HCT116 (cell line): ENCODE data around the gene SERTAD4. TPM values are rescaled to one million over a fixed set of nuclear protein-coding genes. Genes with fewer than 3 reads are reported as not detected.

Experiments
- ATAC-seq: fragments of 200-7000 bp; cut with Tn5 transposase; 2 replicates; pipeline ENCODE4 v1.9.1; 2020; ENCODE audit warnings: mild to moderate bottlenecking, moderate library complexity
- BruUV-seq: library from RNA; stranded (reverse); fragments of 400-500 nt; replicated peaks from 2 replicates; lab custom pipeline; 2021; lab: Mats Ljungman, UMichigan
- CTCF ChIA-PET: fragments of 300-600 bp; sonication (Branson Sonifier 250); formaldehyde crosslinking; loops from one replicate; lab custom pipeline; 2021; ENCODE audit warnings: antibody characterized with exemption; lab: Charles Lee
- POLR2A ChIA-PET: fragments of 300-600, 350-600 bp; sonication (Branson Sonifier 250); formaldehyde crosslinking; loops from one replicate; lab custom pipeline; 2021; ENCODE audit warnings: antibody characterized with exemption; lab: Charles Lee
- RAD21 ChIA-PET, 2 experiments: fragments of 300-600 bp; sonication (Branson Sonifier 250); formaldehyde crosslinking; loops; one replicate each; lab custom pipeline; 2023; ENCODE audit warnings: low total read pairs in 2 of 2; ENCODE audit not compliant: uncharacterized antibody in 2 of 2, unreplicated experiment in 2 of 2, low non-redundant PET in 1 of 2; lab: Charles Lee
- DNase-seq: peaks from one replicate; pipeline ENCODE4 v3.0.0-alpha.2; 2010; ENCODE audit warnings: low read depth, low spot score
- H2AFZ ChIP-seq: fragments of 200-600 bp; shearing (Covaris generic), sonication (generic); 2 replicates; pipeline ENCODE4 v1.6.1; 2017; ENCODE audit warnings: low read depth, mixed run types, mixed read lengths, antibody characterized with exemption, low read length; ENCODE audit not compliant: poor library complexity, severe bottlenecking
- H3K27ac ChIP-seq: 2 replicates; pipeline ENCODE4 v1.5.1; 2012; ENCODE audit warnings: low read depth, low read length
- H3K27me3 ChIP-seq: fragments of 200-600 bp; sonication (generic); 2 replicates; pipeline ENCODE4 v1.6.1; 2016; ENCODE audit warnings: mixed run types, low read length, mixed read lengths; ENCODE audit not compliant: insufficient read depth
- H3K36me3 ChIP-seq, 2 experiments: fragments of 200-500 bp in 1 of 2; fragments of 200-600 bp in 1 of 2; sonication (Bioruptor generic) in 1 of 2; sonication (generic) in 1 of 2; 2 replicates each; pipeline versions ENCODE4 v1.5.1 to v1.6.1; 2014 to 2016; ENCODE audit warnings: low read length in 2 of 2, inconsistent platforms in 1 of 2, mixed read lengths in 1 of 2, mixed run types in 1 of 2; ENCODE audit not compliant: insufficient read depth in 2 of 2, control insufficient read depth in 1 of 2
- H3K4me1 ChIP-seq, 2 experiments: fragments of 200-600 bp in 1 of 2; sonication (generic) in 1 of 2; 2 replicates each; pipeline versions ENCODE4 v1.5.1 to v1.6.1; 2012 to 2017; ENCODE audit warnings: low read length in 2 of 2, inconsistent platforms in 1 of 2, mild to moderate bottlenecking in 1 of 2, mixed read lengths in 1 of 2, mixed run types in 1 of 2, moderate library complexity in 1 of 2; ENCODE audit not compliant: insufficient read depth in 2 of 2, control insufficient read depth in 1 of 2
- H3K4me2 ChIP-seq: fragments of 200-600 bp; sonication (generic); 2 replicates; pipeline ENCODE4 v1.6.1; 2017; ENCODE audit warnings: mixed run types, low read length, mixed read lengths
- H3K4me3 ChIP-seq, 2 experiments: fragments of 200-600 bp in 1 of 2; sonication (generic) in 1 of 2; replicated peaks in 1 of 2; 2 replicates each; pipeline ENCODE4 v1.5.1; 2011 to 2016; ENCODE audit warnings: low read length in 2 of 2, control low read depth in 1 of 2, low read depth in 1 of 2, mild to moderate bottlenecking in 1 of 2, mixed read lengths in 1 of 2, mixed run types in 1 of 2
- H3K79me2 ChIP-seq: fragments of 200-600 bp; sonication (generic); 2 replicates; pipeline ENCODE4 v1.6.1; 2017; ENCODE audit warnings: mild to moderate bottlenecking, mixed run types, low read length, moderate library complexity, mixed read lengths; ENCODE audit not compliant: insufficient read depth
- H3K9ac ChIP-seq: fragments of 200-600 bp; sonication (generic); 2 replicates; pipeline ENCODE4 v1.6.1; 2016; ENCODE audit warnings: low read length, mixed read lengths
- H3K9me2 ChIP-seq: fragments of 200-600 bp; sonication (generic), shearing (Covaris generic); 2 replicates; pipeline ENCODE4 v1.6.1; 2017; ENCODE audit warnings: mixed run types, mild to moderate bottlenecking, moderate library complexity; ENCODE audit not compliant: insufficient read depth
- H3K9me3 ChIP-seq, 2 experiments: fragments of 200-500 bp in 1 of 2; fragments of 200-600 bp in 1 of 2; sonication (Bioruptor generic) in 1 of 2; sonication (generic) in 1 of 2; 2 replicates each; pipeline ENCODE4 v1.6.1; 2014 to 2017; ENCODE audit warnings: low read length in 2 of 2, mixed read lengths in 2 of 2, inconsistent platforms in 1 of 2, low read depth in 1 of 2, mild to moderate bottlenecking in 1 of 2, mixed run types in 1 of 2, moderate library complexity in 1 of 2; ENCODE audit not compliant: control insufficient read depth in 1 of 2, insufficient read depth in 1 of 2
- H4K20me1 ChIP-seq: fragments of 200-600 bp; sonication (generic), shearing (Covaris generic); 2 replicates; pipeline ENCODE4 v1.6.1; 2017; ENCODE audit warnings: mixed run types, mild to moderate bottlenecking, moderate library complexity; ENCODE audit not compliant: insufficient read depth
- ATF3 ChIP-seq: IDR thresholded peaks from 2 replicates; pipeline ENCODE4 v1.6.1; 2012
- CBX3 ChIP-seq: IDR thresholded peaks from 2 replicates; pipeline ENCODE4 v1.6.1; 2012; ENCODE audit warnings: low read depth
- CTCF ChIP-seq, 3 experiments: fragments of 200-600 bp in 1 of 3; sonication (generic) in 1 of 3; IDR thresholded peaks in 2 of 3; conservative IDR thresholded peaks in 1 of 3; 2 replicates each; pipeline ENCODE4 v1.5.1; 2012 to 2017; ENCODE audit warnings: low read depth in 2 of 3, low read length in 2 of 3, antibody characterized with exemption in 1 of 3, borderline replicate concordance in 1 of 3, control low read depth in 1 of 3, mild to moderate bottlenecking in 1 of 3, mixed read lengths in 1 of 3, mixed run types in 1 of 3, moderate library complexity in 1 of 3; ENCODE audit not compliant: insufficient read depth in 1 of 3
- ELF1 ChIP-seq: IDR thresholded peaks from 2 replicates; pipeline ENCODE4 v1.6.1; 2012; ENCODE audit warnings: low read depth, borderline replicate concordance
- EZH2 ChIP-seq: fragments of 200-600 bp; sonication (generic); IDR thresholded peaks from 2 replicates; pipeline ENCODE4 v1.6.1; 2017; ENCODE audit warnings: antibody characterized with exemption, mixed run types
- EZH2phosphoT487 ChIP-seq: fragments of 200-600 bp; IDR thresholded peaks from 2 replicates; pipeline ENCODE4 v1.6.1; 2018; ENCODE audit warnings: antibody characterized with exemption, borderline replicate concordance
- FOSL1 ChIP-seq: IDR thresholded peaks from 2 replicates; pipeline ENCODE4 v1.6.1; 2012; ENCODE audit warnings: low read depth
- JUND ChIP-seq: IDR thresholded peaks from 2 replicates; pipeline ENCODE4 v1.6.1; 2012
- POLR2A ChIP-seq: IDR thresholded peaks from 2 replicates; pipeline ENCODE4 v1.7.0; 2011; ENCODE audit warnings: borderline replicate concordance; ENCODE audit not compliant: insufficient read depth, insufficient read length; ENCODE audit errors: extremely low read depth
- RAD21 ChIP-seq: IDR thresholded peaks from 2 replicates; pipeline ENCODE4 v1.6.1; 2012; ENCODE audit warnings: low read depth, mild to moderate bottlenecking
- REST ChIP-seq: IDR thresholded peaks from 2 replicates; pipeline ENCODE4 v1.6.1; 2012; ENCODE audit warnings: low read depth
- SIN3A ChIP-seq: IDR thresholded peaks from 2 replicates; pipeline ENCODE4 v1.6.1; 2012; ENCODE audit warnings: low read depth
- SRF ChIP-seq: IDR thresholded peaks from 2 replicates; pipeline ENCODE4 v1.6.1; 2012; ENCODE audit warnings: low read depth
- YY1 ChIP-seq: IDR thresholded peaks from 2 replicates; pipeline ENCODE4 v1.6.1; 2011; ENCODE audit warnings: low read length, low read depth, moderate library complexity, mild to moderate bottlenecking; ENCODE audit not compliant: insufficient replicate concordance; ENCODE audit errors: extremely low read depth
- ZNF274 ChIP-seq: fragments of 200-500 bp; sonication (Bioruptor generic); IDR thresholded peaks from 2 replicates; pipeline ENCODE4 v1.6.1; 2014; ENCODE audit warnings: mild to moderate bottlenecking, low read depth, low read length, inconsistent platforms
- intact Hi-C: fragments of 100-400 bp; cut with micrococcal nuclease; formaldehyde crosslinking; loops from 2 replicates; pipeline ENCODE4 v1.10.0; 2022
- total RNA-seq: library from RNA; stranded (reverse); gene quantifications from one replicate; pipeline ENCODE4 v1.2.1, GENCODE V29; 2021; ENCODE audit not compliant: unreplicated experiment

Gene SERTAD4
- total RNA-seq, 1 experiment from 2014 or later: 0.07 TPM

GRCh38 chr1:210236386-210236839 is 3.8 kb downstream of the SERTAD4 start:
- H3K4me2 ChIP-seq: no peak overlapping the region
- no peaks in the 10 kb centered on the region for H3K9me2 ChIP-seq
- RAD21 ChIA-PET: no interaction called here
- intact Hi-C loops: no loop called here
- POLR2A ChIA-PET: no interaction called here
- no peaks in the 10 kb centered on the region for H3K36me3 ChIP-seq
- no peak overlapping the region for H3K9ac ChIP-seq
- no peak overlapping the region for H3K4me3 ChIP-seq
- no peak overlapping the region for H3K27ac ChIP-seq
- DNase-seq (no peak), ATAC-seq (no peak)
- no peaks in the 10 kb centered on the region for H3K9me3 ChIP-seq
- peaks cover 33% of the 10 kb centered on the region for H3K27me3 ChIP-seq
- TF ChIP-seq EZH2phosphoT487: no peak
- no peak for TF ChIP-seq POLR2A
- TF ChIP-seq FOSL1: no peak
- no peak for TF ChIP-seq EZH2
- TF ChIP-seq ATF3: no peak
- no peak for TF ChIP-seq CTCF (IDR thresholded peaks at IDR 0.05 in 2 of 3, conservative IDR thresholded peaks at IDR 0.05 in 1 of 3; ENCODE audit: borderline replicate concordance in 1 of 3, insufficient read depth in 1 of 3, low read depth in 2 of 3, low read length in 2 of 3)
- TF ChIP-seq SIN3A: no peak
- TF ChIP-seq RAD21: no peak
- no peak for TF ChIP-seq CBX3
- no peak for TF ChIP-seq REST
- TF ChIP-seq YY1: no peak
- TF ChIP-seq ELF1: no peak
- no peak for TF ChIP-seq SRF
- TF ChIP-seq ZNF274: no peak
- no peak for TF ChIP-seq JUND
- no peak overlapping the region for H2AFZ ChIP-seq
- H3K4me1 ChIP-seq: peaks cover 9 to 29% of the 10 kb centered on the region in 2 experiments; a peak in 3 of 4 replicates
- H4K20me1 ChIP-seq: no peaks in the 10 kb centered on the region
- CTCF ChIA-PET: no interaction called here
- no TSS peak for BruUV-seq
- H3K79me2 ChIP-seq: no peaks in the 10 kb centered on the region
